Upper lobe of right lung (tissue), 1 donor: Measurements from ENCODE around the gene LRP8. TPM values are rescaled to one million over a fixed set of nuclear protein-coding genes. Genes with fewer than 3 reads are reported as not detected.

Experiments
- ATAC-seq: fragments of 200-7000 bp; cut with Tn5 transposase; one replicate; pipeline ENCODE4 v1.9.1; 2020; ENCODE audit warnings: mild to moderate bottlenecking, moderate library complexity
- DNase-seq: peaks from one replicate; pipeline ENCODE4 v3.0.0-alpha.2; 2020
- H3K27ac ChIP-seq: fragments of 200-600 bp; one replicate; pipeline ENCODE4 v1.8.0; 2022
- H3K27me3 ChIP-seq: fragments of 200-600 bp; one replicate; pipeline ENCODE4 v1.8.0; 2022; ENCODE audit warnings: mild to moderate bottlenecking
- H3K36me3 ChIP-seq: fragments of 200-600 bp; one replicate; pipeline ENCODE4 v1.8.0; 2022
- H3K4me1 ChIP-seq: fragments of 200-600 bp; one replicate; pipeline ENCODE4 v1.8.0; 2022
- H3K4me3 ChIP-seq: fragments of 200-600 bp; one replicate; pipeline ENCODE4 v1.8.0; 2022; ENCODE audit warnings: mild to moderate bottlenecking
- H3K9me3 ChIP-seq: fragments of 200-600 bp; one replicate; pipeline ENCODE4 v1.8.0; 2022
- CTCF ChIP-seq: fragments of 200-600 bp; IDR thresholded peaks from one replicate; pipeline ENCODE4 v1.8.0; 2022; ENCODE audit warnings: antibody characterized with exemption
- intact Hi-C: fragments of 100-400 bp; cut with DNase I; formaldehyde crosslinking; loops from one replicate; pipeline ENCODE4 v1.11.0; 2022
- long read RNA-seq: library from polyadenylated mRNA; unstranded; transcript quantifications from one replicate; pipeline ENCODE4 v2.0.0, GENCODE V29; 2021
- total RNA-seq: library from RNA; stranded (reverse); fragmentation: NEBNext Ultra II Directional; extraction: Animal tissue kit (Norgen Biotek cat#: 25700); gene quantifications from one replicate; pipeline ENCODE4 v1.2.1, GENCODE V29; 2021
- donor health status: DM: no; HTN: yes; CAD: no; lungs with severe emphysema.

LRP8 gene
- 11.6 TPM for total RNA-seq
- long read RNA-seq, full-length matches to known transcripts = 3 of 19 reads
- long read RNA-seq, partial matches to known transcripts = 3 of 19 reads
- long read RNA-seq, other reads (novel, unspliced or antisense) = 13 of 19 reads

GRCh38 chr1:53328009-53328461 lies at the start of gene LRP8:
Gene LRP8, minus strand, starts transcription at chr1:53328070. Its CDS starts 158 bp downstream, at chr1:53327912.
- TF ChIP-seq CTCF = no peak
- Histone ChIP-seq H3K36me3 (no peaks in the 10 kb centered on the region), H3K4me3 (peak within 1 kb of the TSS; percentile 76), H3K27me3 (no peaks in the 10 kb centered on the region), H3K9me3 (no peaks in the 10 kb centered on the region), H3K4me1 (peaks cover 23% of the 10 kb centered on the region), H3K27ac (peak within 1 kb of the TSS; percentile 36)
- peak; percentile 73 for ATAC-seq
- DNase-seq = peak; percentile 91
- intact Hi-C loops = no loop called here

GRCh38 chr1:53377438-53377841 lies 49.6 kb upstream of the LRP8 start:
- H3K36me3 ChIP-seq = no peaks in the 10 kb centered on the region
- no peak overlapping the region for H3K27ac ChIP-seq
- ATAC-seq (peak; percentile 33), DNase-seq (peak; percentile 61)
- no peak for TF ChIP-seq CTCF
- no peak overlapping the region for H3K4me3 ChIP-seq
- no peaks in the 10 kb centered on the region for H3K27me3 ChIP-seq
- H3K4me1 ChIP-seq = no peaks in the 10 kb centered on the region
- intact Hi-C loops = no loop called here
- no peaks in the 10 kb centered on the region for H3K9me3 ChIP-seq

GRCh38 chr1:53376742-53377437 lies 49.0 kb upstream of the LRP8 start:
- Histone ChIP-seq H3K27me3 (no peaks in the 10 kb centered on the region), H3K27ac (no peak overlapping the region), H3K4me3 (no peak overlapping the region), H3K36me3 (no peaks in the 10 kb centered on the region), H3K9me3 (no peaks in the 10 kb centered on the region), H3K4me1 (no peaks in the 10 kb centered on the region)
- ATAC-seq = no peak
- TF ChIP-seq CTCF = no peak
- DNase-seq = peak; percentile 30
- intact Hi-C loops = no loop called here

GRCh38 chr1:53376041-53376461 lies 48.2 kb upstream of the LRP8 start:
- Histone ChIP-seq H3K27me3 (no peaks in the 10 kb centered on the region), H3K27ac (no peak overlapping the region), H3K36me3 (no peaks in the 10 kb centered on the region), H3K9me3 (no peaks in the 10 kb centered on the region), H3K4me3 (no peak overlapping the region), H3K4me1 (no peaks in the 10 kb centered on the region)
- TF ChIP-seq CTCF = no peak
- DNase-seq (peak; percentile 57), ATAC-seq (no peak)
- intact Hi-C loops = no loop called here

DNA sequence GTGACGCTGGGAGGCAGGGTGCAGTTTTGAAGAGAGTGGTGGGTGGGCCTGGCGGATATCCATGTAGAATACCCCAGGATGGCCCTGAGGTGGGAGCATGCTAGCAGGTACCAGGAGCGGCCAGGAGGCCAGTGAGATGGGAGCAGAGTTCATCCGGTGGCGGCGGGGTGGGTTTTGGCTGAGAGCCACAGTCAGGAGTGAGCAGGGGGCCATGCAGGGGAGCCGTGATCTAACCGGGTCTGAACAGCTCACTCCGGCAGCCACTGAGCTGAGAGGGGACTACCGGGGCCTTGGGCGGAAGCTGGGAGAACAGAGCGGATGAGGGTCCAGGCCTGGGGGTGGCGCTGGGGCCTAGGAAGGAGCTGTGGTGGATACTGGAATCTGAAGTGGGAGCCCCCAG lies 47.6 kb upstream of the LRP8 start:
- no peaks in the 10 kb centered on the region for H3K9me3 ChIP-seq
- ATAC-seq (no peak), DNase-seq (peak; percentile 60)
- intact Hi-C loops = no loop called here
- no peak overlapping the region for H3K27ac ChIP-seq
- H3K36me3 ChIP-seq = no peaks in the 10 kb centered on the region
- no peak for TF ChIP-seq CTCF
- no peaks in the 10 kb centered on the region for H3K27me3 ChIP-seq
- no peak overlapping the region for H3K4me3 ChIP-seq
- H3K4me1 ChIP-seq = no peaks in the 10 kb centered on the region
